ENCODE results near the gene MAL.
"Not testable (repeated sequence)": the region's sequence is repeated elsewhere in the genome, so short reads cannot be mapped to it uniquely, and the experiment has no call there.

The MAL gene

DNA sequence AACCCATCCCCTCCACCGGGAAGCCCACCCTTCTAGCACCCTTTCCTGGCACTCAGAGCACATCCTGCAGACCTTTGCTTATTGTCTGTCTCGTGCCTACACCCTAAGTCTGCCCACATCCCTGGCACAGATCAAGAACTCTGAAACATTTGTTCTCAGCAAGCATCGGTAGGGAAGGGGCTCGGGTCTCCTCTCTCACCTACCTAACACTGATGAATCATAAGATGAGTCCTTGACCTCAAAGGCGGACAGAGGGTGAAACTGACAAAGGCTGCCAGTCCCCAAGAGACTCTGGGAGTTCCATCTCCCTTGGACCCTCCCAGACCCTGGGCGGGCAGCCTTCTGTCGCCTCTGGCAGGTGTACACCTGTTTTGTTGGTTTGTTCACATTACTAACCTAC lies 9.3 kb downstream of the MAL start:
- DNase-seq, result no peak

DNA sequence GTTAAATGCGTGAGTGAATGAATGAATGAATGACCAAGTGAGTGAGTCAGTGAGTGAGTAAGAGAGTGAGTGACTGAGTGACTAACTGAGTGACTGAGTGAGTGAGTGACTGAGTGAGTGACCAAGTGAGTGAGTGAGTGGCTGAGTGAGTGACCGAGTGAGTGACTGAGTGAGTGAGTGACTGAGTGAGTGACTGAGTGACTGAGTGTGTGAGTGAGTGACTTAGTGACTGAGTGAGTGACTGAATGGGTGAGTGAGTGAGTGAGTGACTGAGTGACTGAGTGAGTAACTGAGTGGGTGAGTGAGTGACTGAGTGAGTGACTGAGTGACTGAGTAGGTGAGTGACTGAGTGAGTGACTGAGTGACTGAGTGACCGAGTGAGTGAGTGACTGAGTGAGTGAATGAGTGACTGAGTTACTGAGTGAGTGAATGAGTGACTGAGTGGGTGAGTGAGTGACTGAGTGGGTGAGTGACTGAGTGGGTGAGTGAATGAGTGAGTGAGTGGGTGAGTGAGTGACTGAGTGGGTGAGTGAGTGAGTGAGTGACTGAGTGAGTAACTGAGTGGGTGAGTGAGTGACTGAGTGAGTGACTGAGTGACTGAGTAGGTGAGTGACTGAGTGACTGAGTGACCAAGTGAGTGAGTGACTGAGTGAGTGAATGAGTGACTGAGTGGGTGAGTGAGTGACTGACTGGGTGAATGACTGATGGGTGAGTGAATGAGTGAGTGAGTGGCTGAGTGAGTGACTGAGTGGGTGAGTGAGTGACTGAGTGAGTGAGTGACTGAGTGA lies 11.3 kb downstream of the MAL start:
- DNase-seq, result no peak

DNA sequence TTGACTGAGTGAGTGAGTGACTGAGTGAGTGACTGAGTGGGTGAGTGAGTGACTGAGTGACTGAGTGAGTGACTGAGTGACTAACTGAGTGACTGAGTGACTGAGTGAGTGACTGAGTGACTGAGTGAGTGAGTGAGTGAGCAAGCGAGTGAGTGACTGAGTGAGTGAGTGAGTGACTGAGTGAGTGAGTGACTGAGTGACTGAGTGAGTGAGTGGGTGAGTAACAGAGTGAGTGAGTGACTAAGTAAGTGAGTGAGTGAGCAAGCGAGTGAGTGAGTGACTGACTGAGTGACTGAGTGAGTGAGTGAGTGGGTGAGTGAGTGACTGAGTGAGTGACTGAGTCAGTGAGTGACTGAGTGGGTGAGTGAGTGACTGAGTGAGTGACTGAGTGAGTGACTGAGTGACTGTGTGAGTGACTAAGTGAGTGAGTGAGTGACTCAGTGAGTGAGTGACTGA lies 11.9 kb downstream of the MAL start:
- DNase-seq, result no peak

DNA sequence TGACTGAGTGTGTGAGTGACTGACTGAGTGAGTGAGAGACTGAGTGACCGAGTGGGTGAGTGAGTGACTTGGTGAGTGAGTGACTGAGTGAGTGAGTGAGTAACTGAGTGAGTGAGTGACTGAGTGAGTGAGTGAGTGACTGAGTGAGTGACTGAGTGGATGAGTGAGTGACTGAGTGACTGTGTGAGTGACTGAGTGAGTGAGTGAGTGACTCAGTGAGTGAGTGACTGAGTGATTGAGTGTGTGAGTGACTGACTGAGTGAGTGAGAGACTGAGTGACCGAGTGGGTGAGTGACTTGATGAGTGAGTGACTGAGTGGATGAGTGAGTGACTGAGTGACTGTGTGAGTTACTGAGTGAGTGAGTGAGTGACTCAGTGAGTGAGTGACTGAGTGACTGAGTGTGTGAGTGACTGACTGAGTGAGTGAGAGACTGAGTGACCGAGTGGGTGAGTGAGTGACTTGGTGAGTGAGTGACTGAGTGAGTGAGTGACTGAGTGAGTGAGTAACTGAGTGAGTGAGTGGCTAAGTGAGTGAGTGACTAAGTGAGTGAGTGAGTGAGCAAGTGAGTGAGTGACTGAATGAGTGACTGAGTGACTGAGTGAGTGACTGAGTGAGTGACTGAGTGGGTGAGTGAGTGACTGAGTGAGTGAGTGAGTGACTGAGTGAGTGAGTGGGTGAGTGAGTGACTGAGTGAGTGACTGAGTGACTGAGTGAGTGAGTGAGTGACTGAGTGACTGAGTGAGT lies 12.5 kb downstream of the MAL start:
- not testable (repeated sequence) for DNase-seq

DNA sequence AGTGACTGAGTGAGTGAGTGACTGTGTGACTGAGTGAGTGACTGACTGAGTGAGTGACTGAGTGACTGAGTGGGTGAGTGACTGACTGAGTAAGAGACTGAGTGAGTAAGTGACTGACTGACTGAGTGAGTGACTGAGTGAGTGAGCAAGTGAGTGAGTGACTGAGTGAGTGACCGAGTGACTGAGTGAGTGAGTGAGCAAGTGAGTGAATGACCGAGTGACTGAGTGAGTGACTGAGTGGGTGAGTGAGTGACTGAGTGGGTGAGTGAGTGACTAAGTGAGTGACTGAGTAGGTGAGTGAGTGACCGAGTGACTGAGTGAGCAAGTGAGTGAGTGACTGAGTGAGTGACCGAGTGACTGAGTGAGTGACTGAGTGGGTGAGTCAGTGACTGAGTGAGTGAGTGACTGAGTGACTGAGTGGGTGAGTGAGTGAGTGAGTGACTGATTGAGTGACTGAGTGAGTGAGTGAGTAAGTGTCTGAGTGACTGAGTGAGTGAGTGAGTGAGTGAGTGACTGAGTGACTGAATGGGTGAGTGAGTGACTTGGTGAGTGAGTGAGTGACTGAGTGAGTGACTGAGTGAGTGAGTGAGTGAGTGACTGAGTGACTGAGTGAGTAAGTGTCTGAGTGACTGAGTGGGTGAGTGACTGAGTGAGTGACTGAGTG lies 13.3 kb downstream of the MAL start:
- no peak for DNase-seq

DNA sequence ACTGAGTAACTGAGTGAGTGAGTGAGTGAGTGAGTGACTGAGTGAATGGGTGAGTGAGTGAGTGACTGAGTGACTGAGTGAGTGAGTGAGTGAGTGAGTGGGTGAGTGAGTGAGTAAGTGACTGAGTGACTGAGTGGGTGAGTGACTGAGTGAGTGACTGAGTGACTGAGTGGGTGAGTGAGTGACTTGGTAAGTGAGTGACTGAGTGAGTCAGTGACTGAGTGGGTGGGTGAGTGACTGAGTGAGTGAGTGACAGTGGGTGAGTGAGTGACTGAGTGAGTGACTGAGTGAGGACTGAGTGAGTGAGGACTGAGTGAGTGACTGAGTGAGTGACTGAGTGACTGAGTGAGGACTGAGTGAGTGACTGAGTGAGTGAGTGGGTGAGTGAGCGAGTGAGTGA lies 13.9 kb downstream of the MAL start:
- DNase-seq, result no peak

DNA sequence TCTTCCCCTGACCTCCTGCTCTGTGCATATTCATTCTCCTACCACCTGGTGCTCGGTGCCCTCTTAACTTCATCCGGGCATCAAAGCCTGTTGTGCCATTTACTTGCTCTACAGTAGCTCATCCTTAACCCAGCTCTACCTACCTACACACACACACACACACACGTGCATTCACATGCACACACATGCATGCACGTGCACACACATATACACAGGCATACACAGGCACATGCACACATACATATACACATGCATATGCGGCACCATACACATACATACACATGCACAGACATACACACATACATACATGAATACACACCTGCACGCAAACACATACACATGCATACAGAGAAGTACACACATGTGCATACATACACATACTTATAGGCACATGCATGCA lies 14.5 kb downstream of the MAL start:
- no peak for DNase-seq

DNA sequence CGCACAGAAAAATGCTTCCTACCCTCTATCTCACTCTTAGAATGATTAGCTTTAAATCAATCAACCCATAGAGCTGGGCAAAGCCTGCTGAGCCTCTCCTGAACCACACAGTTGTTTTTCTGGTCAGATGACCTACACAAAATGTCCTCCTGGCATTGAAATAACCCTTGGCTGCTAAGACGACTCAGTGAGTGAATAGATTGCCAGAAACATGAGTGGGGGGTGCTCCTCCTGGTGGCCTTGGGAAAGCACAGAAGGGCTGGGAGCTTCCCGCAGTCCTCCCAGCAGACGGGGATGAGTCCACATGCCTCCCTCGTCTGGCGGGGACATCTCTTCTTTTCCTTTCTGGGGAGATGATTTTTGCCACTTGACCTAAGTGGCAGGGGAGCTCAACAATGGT lies 14.9 kb downstream of the MAL start:
- no peak for DNase-seq

DNA sequence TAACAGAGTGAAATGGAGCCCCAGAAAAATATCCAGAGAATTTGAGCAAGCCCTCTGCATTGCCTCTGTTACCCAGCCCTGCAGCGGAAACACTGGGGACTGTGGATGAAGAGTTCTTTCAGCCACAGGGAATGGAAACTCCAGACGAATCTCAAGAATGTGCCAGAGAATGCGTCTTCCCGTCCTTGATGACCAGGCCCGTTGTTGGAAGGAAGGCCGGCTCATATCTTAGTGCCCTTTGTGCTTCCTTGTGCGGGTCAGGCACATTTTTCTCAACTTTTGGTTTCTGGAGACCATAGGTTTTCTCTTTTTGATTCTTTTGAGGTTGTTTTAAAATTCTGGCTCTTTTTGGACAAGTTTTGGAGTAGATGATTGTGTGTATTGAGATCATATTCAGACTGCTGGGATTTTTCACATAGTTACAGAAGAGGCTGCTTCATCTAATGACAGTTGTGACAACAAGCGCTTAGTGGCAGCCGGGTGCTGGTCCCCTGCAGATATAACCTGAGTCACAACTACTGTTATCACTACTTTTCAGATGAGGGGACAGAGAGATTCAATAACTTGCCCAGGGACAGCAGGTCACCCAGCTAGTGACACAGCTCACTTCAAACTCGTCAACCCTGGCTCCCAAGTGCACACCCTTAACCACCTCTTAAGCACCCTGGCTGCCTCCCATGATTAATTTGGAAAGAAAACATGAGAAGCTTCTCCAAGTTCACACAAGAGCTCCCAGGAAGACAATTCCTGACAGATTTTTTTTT lies 15.7 kb downstream of the MAL start:
- DNase-seq, result no peak

DNA sequence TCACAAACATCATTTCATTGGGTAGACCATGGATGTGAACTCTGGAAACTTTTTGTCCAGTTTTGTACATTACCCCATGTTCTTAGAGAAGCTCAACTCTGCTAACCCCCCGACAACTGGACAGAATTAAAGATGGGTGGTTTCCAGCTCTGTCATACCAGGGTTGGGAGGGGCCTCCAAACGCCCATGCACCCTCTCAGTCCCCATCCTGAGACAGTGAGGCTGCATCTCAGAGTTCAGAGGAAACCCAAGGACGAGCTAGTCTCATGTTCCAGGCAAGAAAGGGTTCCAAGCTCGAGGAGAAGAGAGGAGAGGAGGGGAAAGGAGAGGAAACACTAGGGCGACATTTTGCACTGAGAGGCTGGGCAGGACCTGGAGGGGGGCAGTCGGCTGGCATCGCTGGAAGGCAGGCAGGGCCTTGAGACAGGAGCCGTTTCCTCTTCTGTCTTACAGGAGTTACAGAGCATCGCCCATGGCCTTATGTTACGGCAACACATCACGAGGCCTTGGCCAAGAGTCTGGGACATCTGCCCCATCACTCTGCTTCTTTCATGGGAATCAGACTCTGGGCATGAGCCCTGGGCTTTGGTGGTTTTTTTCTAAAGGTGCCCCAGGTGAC lies 16.4 kb downstream of the MAL start:
- DNase-seq, result no peak

DNA sequence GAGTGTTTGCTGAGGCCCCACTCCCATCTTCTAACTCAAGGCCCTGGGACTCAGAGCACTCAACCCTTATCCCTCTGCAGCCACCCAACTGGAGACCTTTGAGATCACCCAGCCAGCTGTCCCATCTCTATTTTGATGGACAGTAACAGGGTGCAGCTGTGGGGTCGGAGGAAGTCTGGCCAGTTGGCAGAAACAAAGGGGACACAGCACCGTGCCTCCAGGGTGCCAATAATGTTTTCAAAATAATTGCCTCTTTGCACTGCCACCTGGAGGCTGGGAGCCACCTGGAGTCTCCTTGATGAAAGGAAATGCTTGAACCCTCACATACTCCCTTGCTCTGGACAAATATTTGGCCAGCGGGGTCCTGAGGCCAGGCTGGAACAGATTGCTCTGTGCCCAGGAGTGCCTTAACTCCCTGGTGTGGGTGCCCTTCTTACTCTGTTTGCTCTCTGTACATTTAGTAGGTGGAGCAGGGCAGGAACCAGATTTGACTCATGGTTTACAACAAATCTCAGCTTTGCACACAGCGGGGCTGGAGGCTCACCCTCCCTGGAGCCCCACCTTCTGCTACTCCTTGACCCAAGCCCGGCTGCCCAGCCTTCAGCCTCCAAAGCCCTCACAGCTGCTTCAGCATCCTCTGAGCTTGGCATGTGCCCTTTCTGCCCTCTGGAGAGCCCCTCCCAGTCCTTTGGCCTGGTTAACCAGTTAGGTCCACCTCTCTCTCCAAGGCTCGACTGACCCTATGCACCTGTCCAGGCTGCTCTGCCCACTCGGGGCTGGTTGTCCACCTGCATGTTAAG lies 17.2 kb downstream of the MAL start:
- no peak for DNase-seq

DNA sequence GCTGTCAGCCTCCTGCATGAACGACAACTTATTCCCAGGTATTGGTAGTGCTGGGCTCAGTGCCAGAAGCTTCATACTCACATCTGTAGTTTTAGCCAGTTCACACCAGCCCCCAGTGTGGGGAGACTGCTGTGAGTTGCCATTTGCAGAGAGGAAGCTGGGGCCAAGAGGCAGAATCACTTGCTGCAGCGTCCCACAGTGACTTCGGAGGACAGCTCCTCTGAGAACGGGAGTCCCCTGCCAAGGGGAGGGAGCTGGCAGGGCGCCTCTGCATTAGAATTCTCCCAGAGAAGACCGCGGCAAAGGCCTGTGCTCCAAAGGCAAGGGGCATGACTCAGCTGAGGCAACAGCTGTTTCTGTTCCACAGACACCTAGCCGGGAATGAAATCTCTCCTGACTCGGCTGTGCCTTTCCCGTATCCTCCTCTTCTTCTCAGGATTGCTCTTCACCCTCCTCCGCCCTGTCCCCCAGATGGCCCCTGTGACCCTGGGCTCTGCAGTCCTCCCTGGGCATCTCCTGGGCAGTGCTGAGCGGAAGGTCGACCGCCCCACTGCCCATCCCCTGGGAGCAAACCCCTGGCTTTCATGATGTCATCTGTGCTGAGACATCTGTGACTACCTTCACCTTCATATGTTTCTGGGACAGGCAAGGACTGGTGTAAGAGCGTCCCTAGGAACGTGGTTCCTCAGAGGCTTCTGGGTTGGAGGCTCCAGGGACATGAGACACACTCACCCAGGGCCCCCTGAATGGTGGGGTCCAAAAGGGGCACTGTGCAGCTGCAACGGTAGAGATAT lies 18.0 kb downstream of the MAL start:
- DNase-seq, result peak; percentile 80

DNA sequence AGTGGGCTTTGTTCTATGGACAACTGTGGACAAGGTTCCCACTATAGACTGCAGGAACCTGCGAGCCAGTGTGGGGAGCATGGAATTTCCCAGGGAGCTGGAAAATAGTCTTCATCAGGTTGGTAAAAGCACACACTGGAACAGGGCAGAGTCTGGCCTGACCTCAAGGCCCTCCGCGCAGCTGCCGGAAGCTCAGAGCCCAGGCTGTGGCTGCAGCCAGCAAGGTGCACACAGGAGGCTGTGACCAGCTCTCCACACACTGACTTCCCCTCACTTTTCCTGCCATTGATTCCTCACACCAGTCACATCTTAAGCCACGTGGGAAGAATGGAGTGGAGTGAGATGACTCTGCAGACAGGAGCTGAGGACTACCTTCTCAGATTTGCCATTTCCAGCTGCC lies 19.1 kb downstream of the MAL start:
- no peak for DNase-seq

DNA sequence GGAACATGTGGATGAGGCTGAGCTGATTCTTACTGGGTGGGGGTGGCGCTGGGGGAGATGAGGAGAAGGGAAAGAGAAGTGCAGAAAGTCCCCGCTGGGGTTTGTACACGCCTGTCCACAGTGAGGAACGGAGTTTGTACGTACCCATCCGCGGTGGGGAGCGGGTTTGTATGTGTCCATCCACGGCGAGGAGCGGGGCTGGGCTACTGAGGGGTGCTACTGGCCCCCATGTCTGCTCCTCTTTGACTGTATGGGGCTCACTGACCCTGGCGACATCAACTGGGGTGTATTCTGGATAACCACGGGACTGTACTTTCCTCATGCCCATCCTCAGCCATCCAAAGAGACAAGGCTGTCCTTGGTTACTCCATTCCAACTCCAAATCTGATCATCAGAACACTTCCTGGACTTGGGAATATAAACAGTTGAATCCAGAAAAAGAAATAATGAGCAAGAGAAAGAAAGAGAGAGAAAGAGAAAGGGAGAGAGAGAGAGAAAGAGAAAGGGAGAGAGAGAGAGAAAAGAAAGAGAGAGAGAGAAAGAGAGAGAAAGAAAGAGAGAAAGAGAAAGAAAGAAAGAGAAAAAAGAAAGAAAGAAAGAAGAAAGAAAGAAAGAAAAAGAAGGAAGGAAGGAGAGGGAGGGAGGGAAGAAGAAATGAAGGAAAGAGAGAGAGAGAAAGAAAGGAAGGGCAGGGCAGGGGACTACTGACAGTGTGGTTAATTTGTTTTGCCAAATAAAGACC lies 21.0 kb downstream of the MAL start:
- no peak for DNase-seq

DNA sequence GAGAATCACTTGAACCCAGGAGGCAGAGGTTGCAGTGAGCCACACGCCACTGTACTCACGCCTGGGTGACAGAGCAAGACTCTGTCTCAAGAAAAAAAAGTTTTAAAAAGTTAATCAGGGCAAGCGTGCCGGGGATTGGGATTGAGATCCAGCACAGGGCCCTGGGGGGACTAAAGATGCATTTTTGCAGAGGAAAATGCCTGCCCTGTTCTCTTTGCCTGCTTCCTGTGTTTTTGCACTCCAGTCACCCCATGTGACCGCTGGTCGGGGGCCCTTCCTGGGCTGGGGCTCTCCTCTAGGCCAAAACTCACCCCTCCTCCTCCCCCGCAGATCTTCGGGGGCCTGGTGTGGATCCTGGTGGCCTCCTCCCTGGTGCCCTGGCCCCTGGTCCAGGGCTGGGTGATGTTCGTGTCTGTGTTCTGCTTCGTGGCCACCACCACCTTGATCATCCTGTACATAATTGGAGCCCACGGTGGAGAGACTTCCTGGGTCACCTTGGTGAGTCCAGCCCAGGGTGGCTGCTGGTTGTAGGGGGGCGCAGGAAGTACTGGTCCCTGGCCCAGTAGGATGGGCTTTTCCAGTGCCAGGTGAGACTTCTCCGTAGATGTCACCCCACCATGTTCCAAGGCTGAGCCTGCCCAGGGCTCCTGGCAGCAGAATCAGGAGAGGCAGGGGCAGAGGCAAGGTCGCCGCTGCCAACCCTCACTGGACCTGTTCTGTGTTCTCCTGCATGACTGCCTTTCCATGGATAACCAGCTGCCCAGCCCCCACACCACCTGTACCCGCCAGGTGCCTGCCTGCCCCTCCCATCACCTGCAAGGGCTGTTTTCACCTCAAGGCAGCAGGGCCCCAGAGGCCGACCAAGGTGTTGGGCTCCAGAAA lies 22.4 kb downstream of the MAL start:
- DNase-seq, result no peak

DNA sequence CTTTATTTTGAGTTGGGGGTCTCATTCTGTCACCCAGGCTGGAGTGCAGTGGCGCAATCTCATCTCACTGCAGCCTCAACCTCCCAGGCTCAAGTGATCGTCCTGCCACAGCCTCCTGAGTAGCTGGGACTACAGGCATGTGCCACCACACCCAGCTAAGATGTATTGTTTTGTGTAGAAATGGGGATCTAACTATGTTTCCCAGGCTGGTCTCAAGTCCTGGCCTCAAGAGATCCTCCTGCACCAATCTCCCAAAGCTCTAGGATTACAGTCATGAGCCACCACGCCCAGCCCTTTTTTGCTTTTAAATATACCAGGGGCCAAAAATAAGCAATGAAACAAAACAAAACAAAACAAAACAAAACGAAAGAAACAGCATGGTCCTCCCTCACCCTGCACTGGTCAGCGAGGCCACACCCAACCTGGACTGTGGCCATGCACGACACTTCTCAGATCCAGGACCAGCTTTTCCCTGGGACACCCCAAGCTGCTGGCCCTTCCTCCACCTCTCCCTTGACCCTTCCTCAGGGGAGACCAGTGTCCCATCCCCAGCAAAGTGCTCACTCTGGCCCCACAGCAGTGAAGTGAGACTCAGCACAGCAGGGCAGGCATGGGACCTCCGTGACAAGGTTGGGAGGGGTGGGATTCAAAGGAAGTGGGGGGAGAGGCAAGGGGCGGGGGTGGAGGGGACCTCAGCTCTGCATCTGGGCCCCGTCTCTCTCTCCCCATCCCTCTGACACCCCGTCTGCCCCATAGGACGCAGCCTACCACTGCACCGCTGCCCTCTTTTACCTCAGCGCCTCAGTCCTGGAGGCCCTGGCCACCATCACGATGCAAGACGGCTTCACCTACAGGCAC lies 23.5 kb downstream of the MAL start:
- DNase-seq, result no peak

DNA sequence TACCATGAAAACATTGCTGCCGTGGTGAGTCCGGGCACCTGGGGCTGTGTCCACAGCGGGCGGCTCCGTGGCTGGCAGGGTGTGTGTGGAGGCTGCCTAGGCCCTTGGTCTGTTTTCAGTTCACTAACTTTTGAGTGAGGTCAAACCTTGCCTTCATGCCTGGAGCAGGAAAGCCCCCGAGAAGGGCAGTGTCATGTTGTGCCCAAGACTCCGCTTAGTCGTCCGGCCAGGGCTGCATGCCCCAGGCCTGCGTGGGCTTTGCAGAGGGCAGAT lies 24.1 kb downstream of the MAL start:
- DNase-seq, result no peak

DNA sequence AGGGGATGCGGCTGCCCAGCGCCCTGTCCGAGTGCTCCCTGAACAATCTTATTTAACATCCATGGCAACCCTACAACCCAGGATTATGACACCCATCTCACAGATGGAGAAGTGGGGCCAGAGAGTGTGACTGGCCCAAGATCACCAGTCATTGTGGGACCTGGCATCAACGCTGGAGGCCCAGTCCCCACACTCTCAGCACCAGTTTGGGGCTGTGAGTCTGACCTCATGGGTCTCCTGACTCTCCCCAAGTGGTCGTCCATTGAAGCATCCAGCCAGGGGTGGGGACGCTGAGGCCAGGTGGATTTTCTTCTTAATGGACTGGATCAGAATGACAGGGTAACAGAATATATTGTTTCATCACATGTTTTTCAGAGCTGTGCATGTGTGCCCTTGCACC lies 24.5 kb downstream of the MAL start:
- no peak for DNase-seq
